ENCODE data around the gene MYMK. TPM values are rescaled to one million over a fixed set of nuclear protein-coding genes. Genes with fewer than 3 reads are reported as not detected.

Gene MYMK
- total and polyA plus RNA-seq, 2 of the 8 experiments (the other 6 are each of a cell fraction or from before 2014, with no cell fraction given): not detected

DNA sequence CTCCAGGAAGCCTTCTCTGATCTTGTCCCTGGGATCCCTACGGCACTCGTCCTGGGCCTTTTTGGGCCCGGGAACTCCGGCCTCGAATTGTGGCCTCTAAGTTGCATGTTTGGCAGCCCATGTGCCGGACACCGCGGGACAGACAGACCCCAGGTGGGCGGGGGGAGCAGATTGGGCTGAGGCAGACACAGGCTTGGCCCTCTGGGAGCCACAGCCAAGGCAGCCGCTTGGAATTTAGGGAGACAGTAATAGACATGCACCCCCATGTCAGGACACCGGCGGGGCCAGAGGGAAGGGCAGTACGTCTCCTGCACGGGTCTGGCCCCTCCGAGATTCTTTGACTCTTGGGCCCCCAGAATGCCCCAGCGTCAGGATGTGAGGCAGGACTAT lies 45.9 kb upstream of the MYMK start (continued):
- TF ChIP-seq, protein P1, sequence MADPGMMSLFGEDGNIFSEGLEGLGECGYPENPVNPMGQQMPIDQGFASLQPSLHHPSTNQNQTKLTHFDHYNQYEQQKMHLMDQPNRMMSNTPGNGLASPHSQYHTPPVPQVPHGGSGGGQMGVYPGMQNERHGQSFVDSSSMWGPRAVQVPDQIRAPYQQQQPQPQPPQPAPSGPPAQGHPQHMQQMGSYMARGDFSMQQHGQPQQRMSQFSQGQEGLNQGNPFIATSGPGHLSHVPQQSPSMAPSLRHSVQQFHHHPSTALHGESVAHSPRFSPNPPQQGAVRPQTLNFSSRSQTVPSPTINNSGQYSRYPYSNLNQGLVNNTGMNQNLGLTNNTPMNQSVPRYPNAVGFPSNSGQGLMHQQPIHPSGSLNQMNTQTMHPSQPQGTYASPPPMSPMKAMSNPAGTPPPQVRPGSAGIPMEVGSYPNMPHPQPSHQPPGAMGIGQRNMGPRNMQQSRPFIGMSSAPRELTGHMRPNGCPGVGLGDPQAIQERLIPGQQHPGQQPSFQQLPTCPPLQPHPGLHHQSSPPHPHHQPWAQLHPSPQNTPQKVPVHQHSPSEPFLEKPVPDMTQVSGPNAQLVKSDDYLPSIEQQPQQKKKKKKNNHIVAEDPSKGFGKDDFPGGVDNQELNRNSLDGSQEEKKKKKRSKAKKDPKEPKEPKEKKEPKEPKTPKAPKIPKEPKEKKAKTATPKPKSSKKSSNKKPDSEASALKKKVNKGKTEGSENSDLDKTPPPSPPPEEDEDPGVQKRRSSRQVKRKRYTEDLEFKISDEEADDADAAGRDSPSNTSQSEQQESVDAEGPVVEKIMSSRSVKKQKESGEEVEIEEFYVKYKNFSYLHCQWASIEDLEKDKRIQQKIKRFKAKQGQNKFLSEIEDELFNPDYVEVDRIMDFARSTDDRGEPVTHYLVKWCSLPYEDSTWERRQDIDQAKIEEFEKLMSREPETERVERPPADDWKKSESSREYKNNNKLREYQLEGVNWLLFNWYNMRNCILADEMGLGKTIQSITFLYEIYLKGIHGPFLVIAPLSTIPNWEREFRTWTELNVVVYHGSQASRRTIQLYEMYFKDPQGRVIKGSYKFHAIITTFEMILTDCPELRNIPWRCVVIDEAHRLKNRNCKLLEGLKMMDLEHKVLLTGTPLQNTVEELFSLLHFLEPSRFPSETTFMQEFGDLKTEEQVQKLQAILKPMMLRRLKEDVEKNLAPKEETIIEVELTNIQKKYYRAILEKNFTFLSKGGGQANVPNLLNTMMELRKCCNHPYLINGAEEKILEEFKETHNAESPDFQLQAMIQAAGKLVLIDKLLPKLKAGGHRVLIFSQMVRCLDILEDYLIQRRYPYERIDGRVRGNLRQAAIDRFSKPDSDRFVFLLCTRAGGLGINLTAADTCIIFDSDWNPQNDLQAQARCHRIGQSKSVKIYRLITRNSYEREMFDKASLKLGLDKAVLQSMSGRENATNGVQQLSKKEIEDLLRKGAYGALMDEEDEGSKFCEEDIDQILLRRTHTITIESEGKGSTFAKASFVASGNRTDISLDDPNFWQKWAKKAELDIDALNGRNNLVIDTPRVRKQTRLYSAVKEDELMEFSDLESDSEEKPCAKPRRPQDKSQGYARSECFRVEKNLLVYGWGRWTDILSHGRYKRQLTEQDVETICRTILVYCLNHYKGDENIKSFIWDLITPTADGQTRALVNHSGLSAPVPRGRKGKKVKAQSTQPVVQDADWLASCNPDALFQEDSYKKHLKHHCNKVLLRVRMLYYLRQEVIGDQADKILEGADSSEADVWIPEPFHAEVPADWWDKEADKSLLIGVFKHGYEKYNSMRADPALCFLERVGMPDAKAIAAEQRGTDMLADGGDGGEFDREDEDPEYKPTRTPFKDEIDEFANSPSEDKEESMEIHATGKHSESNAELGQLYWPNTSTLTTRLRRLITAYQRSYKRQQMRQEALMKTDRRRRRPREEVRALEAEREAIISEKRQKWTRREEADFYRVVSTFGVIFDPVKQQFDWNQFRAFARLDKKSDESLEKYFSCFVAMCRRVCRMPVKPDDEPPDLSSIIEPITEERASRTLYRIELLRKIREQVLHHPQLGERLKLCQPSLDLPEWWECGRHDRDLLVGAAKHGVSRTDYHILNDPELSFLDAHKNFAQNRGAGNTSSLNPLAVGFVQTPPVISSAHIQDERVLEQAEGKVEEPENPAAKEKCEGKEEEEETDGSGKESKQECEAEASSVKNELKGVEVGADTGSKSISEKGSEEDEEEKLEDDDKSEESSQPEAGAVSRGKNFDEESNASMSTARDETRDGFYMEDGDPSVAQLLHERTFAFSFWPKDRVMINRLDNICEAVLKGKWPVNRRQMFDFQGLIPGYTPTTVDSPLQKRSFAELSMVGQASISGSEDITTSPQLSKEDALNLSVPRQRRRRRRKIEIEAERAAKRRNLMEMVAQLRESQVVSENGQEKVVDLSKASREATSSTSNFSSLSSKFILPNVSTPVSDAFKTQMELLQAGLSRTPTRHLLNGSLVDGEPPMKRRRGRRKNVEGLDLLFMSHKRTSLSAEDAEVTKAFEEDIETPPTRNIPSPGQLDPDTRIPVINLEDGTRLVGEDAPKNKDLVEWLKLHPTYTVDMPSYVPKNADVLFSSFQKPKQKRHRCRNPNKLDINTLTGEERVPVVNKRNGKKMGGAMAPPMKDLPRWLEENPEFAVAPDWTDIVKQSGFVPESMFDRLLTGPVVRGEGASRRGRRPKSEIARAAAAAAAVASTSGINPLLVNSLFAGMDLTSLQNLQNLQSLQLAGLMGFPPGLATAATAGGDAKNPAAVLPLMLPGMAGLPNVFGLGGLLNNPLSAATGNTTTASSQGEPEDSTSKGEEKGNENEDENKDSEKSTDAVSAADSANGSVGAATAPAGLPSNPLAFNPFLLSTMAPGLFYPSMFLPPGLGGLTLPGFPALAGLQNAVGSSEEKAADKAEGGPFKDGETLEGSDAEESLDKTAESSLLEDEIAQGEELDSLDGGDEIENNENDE (IDR thresholded peaks at IDR 0.05; ENCODE audit: insufficient replicate concordance, low read length): no peak
- TF ChIP-seq NANOG (IDR thresholded peaks at IDR 0.05; ENCODE audit: insufficient read depth, low read depth, low read length, poor library complexity, severe bottlenecking): no peak
- no peak for TF ChIP-seq TAF1 (IDR thresholded peaks at IDR 0.05; ENCODE audit: low read depth, low read length)
- TF ChIP-seq CTBP2 (IDR thresholded peaks at IDR 0.05; ENCODE audit: borderline replicate concordance, insufficient read depth, insufficient read length, low read length): no peak
- TF ChIP-seq YY1 (IDR thresholded peaks at IDR 0.05; ENCODE audit: low read depth, low read length): no peak
- TF ChIP-seq SP2 (IDR thresholded peaks at IDR 0.05; ENCODE audit: low read length): no peak
- TF ChIP-seq POU5F1 (IDR thresholded peaks at IDR 0.05; ENCODE audit: low read depth, low read length): no peak
- no peak for TF ChIP-seq RXRA (IDR thresholded peaks at IDR 0.05; ENCODE audit: insufficient read depth, low read depth, low read length)
